ENCODE results near the gene DPEP3.
"Not testable (repeated sequence)": the region's sequence is repeated elsewhere in the genome, so short reads cannot be mapped to it uniquely, and the experiment has no call there.

Gene DPEP3

GRCh38 chr16:67990018-67990386 is 9.7 kb upstream of the DPEP3 start:
- Histone ChIP-seq H3K27ac (ENCODE audit: low read length) (no peak overlapping the region), H3K9me3 (ENCODE audit: control insufficient read depth, low read depth, low read length) (no peaks in the 10 kb centered on the region), H3K9ac (ENCODE audit: low read length) (no peak overlapping the region), H3K4me1 (ENCODE audit: control insufficient read depth, low read depth, low read length) (no peaks in the 10 kb centered on the region), H3K36me3 (ENCODE audit: control insufficient read depth, low read depth, low read length) (no peaks in the 10 kb centered on the region), H3K27me3 (ENCODE audit: control insufficient read depth, insufficient read depth, low read length) (peaks cover 12% of the 10 kb centered on the region), H3K4me3 (ENCODE audit: low read length) (no peak overlapping the region)

- H3K9me3 ChIP-seq (ENCODE audit: control insufficient read depth, low read depth, low read length), result no peaks in the 10 kb centered on the region
- peaks cover 12% of the 10 kb centered on the region for H3K27me3 ChIP-seq (ENCODE audit: control insufficient read depth, insufficient read depth, low read length)
- H3K36me3 ChIP-seq (ENCODE audit: control insufficient read depth, low read depth, low read length), result no peaks in the 10 kb centered on the region
- H3K9ac ChIP-seq (ENCODE audit: low read length), result no peak overlapping the region
- H3K4me1 ChIP-seq (ENCODE audit: control insufficient read depth, low read depth, low read length), result no peaks in the 10 kb centered on the region
- no peak overlapping the region for H3K27ac ChIP-seq (ENCODE audit: low read length)
- H3K4me3 ChIP-seq (ENCODE audit: low read length), result no peak overlapping the region
Measured at GRCh38 chr16:67989322-67990017, 9.2 kb upstream of the DPEP3 start.

- Histone ChIP-seq H3K27ac (ENCODE audit: low read length) (no peak overlapping the region), H3K36me3 (ENCODE audit: control insufficient read depth, low read depth, low read length) (no peaks in the 10 kb centered on the region), H3K4me1 (ENCODE audit: control insufficient read depth, low read depth, low read length) (no peaks in the 10 kb centered on the region), H3K4me3 (ENCODE audit: low read length) (no peak overlapping the region), H3K27me3 (ENCODE audit: control insufficient read depth, insufficient read depth, low read length) (peaks cover 12% of the 10 kb centered on the region), H3K9me3 (ENCODE audit: control insufficient read depth, low read depth, low read length) (no peaks in the 10 kb centered on the region), H3K9ac (ENCODE audit: low read length) (no peak overlapping the region)
Measured at GRCh38 chr16:67988675-67989074, 8.4 kb upstream of the DPEP3 start.

- H3K9ac ChIP-seq (ENCODE audit: low read length), result no peak overlapping the region
- no peak overlapping the region for H3K27ac ChIP-seq (ENCODE audit: low read length)
- H3K27me3 ChIP-seq (ENCODE audit: control insufficient read depth, insufficient read depth, low read length), result peaks cover 8% of the 10 kb centered on the region
- H3K36me3 ChIP-seq (ENCODE audit: control insufficient read depth, low read depth, low read length), result no peaks in the 10 kb centered on the region
- H3K4me3 ChIP-seq (ENCODE audit: low read length), result no peak overlapping the region
- no peaks in the 10 kb centered on the region for H3K9me3 ChIP-seq (ENCODE audit: control insufficient read depth, low read depth, low read length)
- H3K4me1 ChIP-seq (ENCODE audit: control insufficient read depth, low read depth, low read length), result no peaks in the 10 kb centered on the region
Measured at GRCh38 chr16:67987460-67988160, 7.3 kb upstream of the DPEP3 start.

GRCh38 chr16:67986949-67987348 is 6.7 kb upstream of the DPEP3 start:
- peaks cover 1% of the 10 kb centered on the region for H3K27me3 ChIP-seq (ENCODE audit: control insufficient read depth, insufficient read depth, low read length)
- H3K9ac ChIP-seq (ENCODE audit: low read length), result no peak overlapping the region
- H3K4me3 ChIP-seq (ENCODE audit: low read length), result no peak overlapping the region
- no peaks in the 10 kb centered on the region for H3K36me3 ChIP-seq (ENCODE audit: control insufficient read depth, low read depth, low read length)
- H3K27ac ChIP-seq (ENCODE audit: low read length), result no peak overlapping the region
- H3K4me1 ChIP-seq (ENCODE audit: control insufficient read depth, low read depth, low read length), result no peaks in the 10 kb centered on the region
- H3K9me3 ChIP-seq (ENCODE audit: control insufficient read depth, low read depth, low read length), result no peaks in the 10 kb centered on the region

- no peaks in the 10 kb centered on the region for H3K4me1 ChIP-seq (ENCODE audit: control insufficient read depth, low read depth, low read length)
- no peak overlapping the region for H3K27ac ChIP-seq (ENCODE audit: low read length)
- H3K36me3 ChIP-seq (ENCODE audit: control insufficient read depth, low read depth, low read length), result no peaks in the 10 kb centered on the region
- no peak overlapping the region for H3K4me3 ChIP-seq (ENCODE audit: low read length)
- H3K9ac ChIP-seq (ENCODE audit: low read length), result no peak overlapping the region
- H3K27me3 ChIP-seq (ENCODE audit: control insufficient read depth, insufficient read depth, low read length), result no peaks in the 10 kb centered on the region
- H3K9me3 ChIP-seq (ENCODE audit: control insufficient read depth, low read depth, low read length), result no peaks in the 10 kb centered on the region
Measured at GRCh38 chr16:67982011-67982696, 1.9 kb upstream of the DPEP3 start.

- no peaks in the 10 kb centered on the region for H3K4me1 ChIP-seq (ENCODE audit: control insufficient read depth, low read depth, low read length)
- no peaks in the 10 kb centered on the region for H3K36me3 ChIP-seq (ENCODE audit: control insufficient read depth, low read depth, low read length)
- no peak overlapping the region for H3K4me3 ChIP-seq (ENCODE audit: low read length)
- no peaks in the 10 kb centered on the region for H3K9me3 ChIP-seq (ENCODE audit: control insufficient read depth, low read depth, low read length)
- H3K9ac ChIP-seq (ENCODE audit: low read length), result no peak overlapping the region
- no peaks in the 10 kb centered on the region for H3K27me3 ChIP-seq (ENCODE audit: control insufficient read depth, insufficient read depth, low read length)
- no peak overlapping the region for H3K27ac ChIP-seq (ENCODE audit: low read length)
Measured at GRCh38 chr16:67977469-67978227, 2.7 kb downstream of the DPEP3 start.

- H3K27ac ChIP-seq (ENCODE audit: low read length), result no peak overlapping the region
- no peaks in the 10 kb centered on the region for H3K27me3 ChIP-seq (ENCODE audit: control insufficient read depth, insufficient read depth, low read length)
- H3K36me3 ChIP-seq (ENCODE audit: control insufficient read depth, low read depth, low read length), result no peaks in the 10 kb centered on the region
- H3K9ac ChIP-seq (ENCODE audit: low read length), result no peak overlapping the region
- no peak overlapping the region for H3K4me3 ChIP-seq (ENCODE audit: low read length)
- no peaks in the 10 kb centered on the region for H3K4me1 ChIP-seq (ENCODE audit: control insufficient read depth, low read depth, low read length)
- no peaks in the 10 kb centered on the region for H3K9me3 ChIP-seq (ENCODE audit: control insufficient read depth, low read depth, low read length)
Measured at GRCh38 chr16:67977005-67977404, 3.3 kb downstream of the DPEP3 start.

- H3K9ac ChIP-seq (ENCODE audit: low read length), result no peak overlapping the region
- no peak overlapping the region for H3K27ac ChIP-seq (ENCODE audit: low read length)
- H3K4me3 ChIP-seq (ENCODE audit: low read length), result no peak overlapping the region
- no peaks in the 10 kb centered on the region for H3K36me3 ChIP-seq (ENCODE audit: control insufficient read depth, low read depth, low read length)
- H3K4me1 ChIP-seq (ENCODE audit: control insufficient read depth, low read depth, low read length), result no peaks in the 10 kb centered on the region
- no peaks in the 10 kb centered on the region for H3K9me3 ChIP-seq (ENCODE audit: control insufficient read depth, low read depth, low read length)
- H3K27me3 ChIP-seq (ENCODE audit: control insufficient read depth, insufficient read depth, low read length), result no peaks in the 10 kb centered on the region
Measured at GRCh38 chr16:67976205-67976604, 4.1 kb downstream of the DPEP3 start.

GRCh38 chr16:67975321-67976105 is 4.8 kb downstream of the DPEP3 start:
- Histone ChIP-seq H3K9me3 (ENCODE audit: control insufficient read depth, low read depth, low read length) (no peaks in the 10 kb centered on the region), H3K9ac (ENCODE audit: low read length) (no peak overlapping the region), H3K27ac (ENCODE audit: low read length) (no peak overlapping the region), H3K36me3 (ENCODE audit: control insufficient read depth, low read depth, low read length) (no peaks in the 10 kb centered on the region), H3K27me3 (ENCODE audit: control insufficient read depth, insufficient read depth, low read length) (no peaks in the 10 kb centered on the region), H3K4me3 (ENCODE audit: low read length) (no peak overlapping the region), H3K4me1 (ENCODE audit: control insufficient read depth, low read depth, low read length) (no peaks in the 10 kb centered on the region)

GRCh38 chr16:67972285-67972684 is 8.0 kb downstream of the DPEP3 start:
- H3K36me3 ChIP-seq (ENCODE audit: control insufficient read depth, low read depth, low read length); H3K4me3 ChIP-seq (ENCODE audit: low read length); H3K4me1 ChIP-seq (ENCODE audit: control insufficient read depth, low read depth, low read length); H3K9me3 ChIP-seq (ENCODE audit: control insufficient read depth, low read depth, low read length); H3K27me3 ChIP-seq (ENCODE audit: control insufficient read depth, insufficient read depth, low read length); H3K27ac ChIP-seq (ENCODE audit: low read length); H3K9ac ChIP-seq (ENCODE audit: low read length): not testable (repeated sequence)
